Spleen (tissue), 7 donors: ENCODE measurements around the gene MAPKAP1.

Experiments
- POLR2A ChIP-seq, 3 donors: fragments of 450-650 bp; IDR thresholded peaks; one replicate each; pipeline ENCODE4 v1.5.1; 2017; ENCODE audit warnings: antibody characterized with exemption in 3 of 3, mild to moderate bottlenecking in 1 of 3
- POLR2AphosphoS5 ChIP-seq, 3 donors: sonication (generic); formaldehyde crosslinking; IDR thresholded peaks; one replicate each; pipeline ENCODE4 v1.5.1; 2017; ENCODE audit warnings: antibody characterized with exemption in 3 of 3
- TF ChIP-seq, protein P1 (sequence below), 11 experiments: fragments of 200-600 bp in 7 of 11; fragments of 450-650 bp in 4 of 11; sonication (generic) in 4 of 11; IDR thresholded peaks in 8 of 11; conservative IDR thresholded peaks in 3 of 11; 1 replicate in 7 of 11; 2 replicates in 4 of 11; pipeline versions ENCODE4 v1.4.0 to v1.8.0; 2016 to 2021; ENCODE audit warnings: antibody characterized with exemption in 11 of 11, inconsistent platforms in 4 of 11, mild to moderate bottlenecking in 1 of 11
- donor health status: DM: no; HTN: no; CAD: no; lungs with moderate emphysema.
- donor health status: DM: no; HTN: no; CAD: no.
- donor health status: DM: no; HTN: no; CAD: no.

DNA sequence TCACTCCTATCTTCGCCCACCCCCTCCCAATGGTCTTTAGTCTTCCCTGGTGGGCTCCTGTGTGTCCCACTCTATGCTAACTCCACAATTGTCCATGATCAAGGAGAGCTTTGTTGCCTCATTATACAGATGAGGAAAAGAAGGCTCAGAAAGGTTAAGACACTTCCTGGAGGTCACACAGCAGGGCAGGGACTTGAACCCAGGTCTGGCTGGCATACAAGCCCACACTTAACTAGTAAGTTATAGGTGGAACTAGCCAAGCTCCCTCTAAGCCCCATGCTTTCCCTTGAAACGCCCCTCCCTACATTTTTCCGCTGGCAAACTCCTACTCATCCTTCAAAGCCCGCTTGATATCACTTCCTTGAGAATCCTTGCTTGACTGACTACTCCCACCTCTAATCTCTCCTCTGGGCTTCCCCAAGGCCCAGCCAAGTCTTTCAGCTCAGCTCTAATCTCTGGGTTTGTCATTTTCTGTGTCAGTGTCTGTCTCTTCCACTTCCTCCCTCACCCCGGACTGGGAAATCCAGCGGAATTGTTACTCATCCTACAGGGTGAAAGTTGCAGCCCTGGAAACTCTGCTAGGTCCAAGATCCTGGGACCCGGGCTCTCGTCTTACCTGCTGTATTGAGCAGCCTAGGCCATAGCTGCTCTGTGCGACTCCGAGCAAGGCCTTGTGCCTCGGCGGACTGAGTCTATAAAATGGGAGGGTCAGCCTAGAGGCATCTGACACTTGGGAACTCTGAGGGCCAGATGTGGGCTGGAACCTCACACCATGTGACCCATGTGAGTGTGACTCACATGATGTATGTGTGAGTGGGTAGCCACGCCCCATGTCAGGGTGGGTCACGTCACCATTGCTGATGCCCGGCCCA is 300.8 kb downstream of the MAPKAP1 start:
- TF ChIP-seq, protein P1, sequence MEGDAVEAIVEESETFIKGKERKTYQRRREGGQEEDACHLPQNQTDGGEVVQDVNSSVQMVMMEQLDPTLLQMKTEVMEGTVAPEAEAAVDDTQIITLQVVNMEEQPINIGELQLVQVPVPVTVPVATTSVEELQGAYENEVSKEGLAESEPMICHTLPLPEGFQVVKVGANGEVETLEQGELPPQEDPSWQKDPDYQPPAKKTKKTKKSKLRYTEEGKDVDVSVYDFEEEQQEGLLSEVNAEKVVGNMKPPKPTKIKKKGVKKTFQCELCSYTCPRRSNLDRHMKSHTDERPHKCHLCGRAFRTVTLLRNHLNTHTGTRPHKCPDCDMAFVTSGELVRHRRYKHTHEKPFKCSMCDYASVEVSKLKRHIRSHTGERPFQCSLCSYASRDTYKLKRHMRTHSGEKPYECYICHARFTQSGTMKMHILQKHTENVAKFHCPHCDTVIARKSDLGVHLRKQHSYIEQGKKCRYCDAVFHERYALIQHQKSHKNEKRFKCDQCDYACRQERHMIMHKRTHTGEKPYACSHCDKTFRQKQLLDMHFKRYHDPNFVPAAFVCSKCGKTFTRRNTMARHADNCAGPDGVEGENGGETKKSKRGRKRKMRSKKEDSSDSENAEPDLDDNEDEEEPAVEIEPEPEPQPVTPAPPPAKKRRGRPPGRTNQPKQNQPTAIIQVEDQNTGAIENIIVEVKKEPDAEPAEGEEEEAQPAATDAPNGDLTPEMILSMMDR (IDR thresholded peaks at IDR 0.05 in 8 of 11, conservative IDR thresholded peaks at IDR 0.05 in 3 of 11): no peak
- TF ChIP-seq POLR2A (IDR thresholded peaks at IDR 0.05): no peak
- TF ChIP-seq POLR2AphosphoS5 (IDR thresholded peaks at IDR 0.05): no peak
